ENCODE data around the gene SPECC1L.

DNA sequence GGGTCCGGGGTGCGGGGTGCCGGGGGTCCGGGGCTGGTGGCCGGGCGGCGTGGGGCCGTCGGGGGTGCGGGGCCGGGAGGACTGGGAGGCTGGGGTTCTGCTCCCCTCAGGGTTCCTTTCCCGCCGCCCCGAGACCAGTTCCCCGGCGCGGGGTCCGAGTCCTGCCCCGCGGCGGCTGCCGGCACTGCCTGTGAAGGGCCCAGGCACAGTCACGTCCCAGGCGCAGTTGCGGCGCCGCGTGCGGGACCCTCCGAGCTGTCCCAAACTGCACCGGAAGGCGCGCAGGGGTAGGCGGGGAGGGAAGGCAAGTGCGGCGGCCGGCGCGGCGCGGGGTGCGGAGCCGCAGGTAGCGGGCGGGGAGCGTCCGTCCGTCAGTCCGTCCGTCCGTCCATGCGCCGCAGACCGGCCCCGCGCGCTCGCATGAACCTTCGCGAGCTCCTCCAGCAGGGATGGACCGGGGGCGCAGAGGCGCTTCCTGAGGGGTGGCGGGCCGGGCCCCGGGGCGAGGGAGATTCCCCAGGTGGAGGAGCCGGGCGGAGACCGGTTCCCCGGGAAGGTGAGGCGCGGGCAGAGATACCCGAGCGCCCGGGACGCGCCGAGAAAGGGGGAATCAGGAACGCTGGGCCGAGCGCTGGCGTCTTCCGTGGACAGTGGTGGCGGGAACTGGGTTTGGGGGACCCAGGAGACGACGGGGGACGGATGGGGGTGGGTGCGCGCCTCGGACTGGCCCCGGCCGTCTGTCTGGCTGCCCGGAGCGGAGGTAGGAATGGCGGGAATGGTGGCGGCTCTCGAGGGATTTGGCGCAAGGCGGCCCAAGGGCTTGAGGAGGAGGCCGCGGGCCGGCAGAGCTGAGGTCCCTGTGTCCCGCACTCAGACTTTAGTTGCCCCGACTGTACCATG lies 153.6 kb downstream of the SPECC1L start:
- TF ChIP-seq POLR2A (IDR thresholded peaks at IDR 0.05): no peak
- TF ChIP-seq, protein P1, sequence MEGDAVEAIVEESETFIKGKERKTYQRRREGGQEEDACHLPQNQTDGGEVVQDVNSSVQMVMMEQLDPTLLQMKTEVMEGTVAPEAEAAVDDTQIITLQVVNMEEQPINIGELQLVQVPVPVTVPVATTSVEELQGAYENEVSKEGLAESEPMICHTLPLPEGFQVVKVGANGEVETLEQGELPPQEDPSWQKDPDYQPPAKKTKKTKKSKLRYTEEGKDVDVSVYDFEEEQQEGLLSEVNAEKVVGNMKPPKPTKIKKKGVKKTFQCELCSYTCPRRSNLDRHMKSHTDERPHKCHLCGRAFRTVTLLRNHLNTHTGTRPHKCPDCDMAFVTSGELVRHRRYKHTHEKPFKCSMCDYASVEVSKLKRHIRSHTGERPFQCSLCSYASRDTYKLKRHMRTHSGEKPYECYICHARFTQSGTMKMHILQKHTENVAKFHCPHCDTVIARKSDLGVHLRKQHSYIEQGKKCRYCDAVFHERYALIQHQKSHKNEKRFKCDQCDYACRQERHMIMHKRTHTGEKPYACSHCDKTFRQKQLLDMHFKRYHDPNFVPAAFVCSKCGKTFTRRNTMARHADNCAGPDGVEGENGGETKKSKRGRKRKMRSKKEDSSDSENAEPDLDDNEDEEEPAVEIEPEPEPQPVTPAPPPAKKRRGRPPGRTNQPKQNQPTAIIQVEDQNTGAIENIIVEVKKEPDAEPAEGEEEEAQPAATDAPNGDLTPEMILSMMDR (IDR thresholded peaks at IDR 0.05): no peak
- no peak for TF ChIP-seq POLR2AphosphoS5 (IDR thresholded peaks at IDR 0.05)
- TF ChIP-seq EP300 (IDR thresholded peaks at IDR 0.05): no peak

Measured in upper lobe of left lung (tissue), 4 donors.